Activated CD8-positive, alpha-beta memory T cell treated with anti-CD3 and anti-CD28 coated beads, Interleukin-2, amount 50 U/mL, for 48 hours (primary cell): Measurements from ENCODE around the gene MRE11.
"Not testable (repeated sequence)": the region's sequence is repeated elsewhere in the genome, so short reads cannot be mapped to it uniquely, and the experiment has no call there.

ENCODE experiments used
- DNase-seq: peaks from one replicate; pipeline ENCODE4 v3.0.0-alpha.2; 2020

MRE11 gene

GRCh38 chr11:94493281-94494125 lies at the start of gene MRE11, which contains the start of gene ANKRD49:
Gene MRE11, minus strand, starts transcription at chr11:94493844. Its CDS starts 1,043 bp downstream, at chr11:94492801.
Gene ANKRD49, plus strand, starts transcription at chr11:94493984. Its CDS starts 2,710 bp downstream, at chr11:94496694.
- DNase-seq, result peak; percentile 94

GRCh38 chr11:94539420-94539819 lies 45.8 kb upstream of the MRE11 start:
- no peak for DNase-seq

- no peak for DNase-seq
Observed at GRCh38 chr11:94537031-94537600, 43.5 kb upstream of the MRE11 start.

DNA sequence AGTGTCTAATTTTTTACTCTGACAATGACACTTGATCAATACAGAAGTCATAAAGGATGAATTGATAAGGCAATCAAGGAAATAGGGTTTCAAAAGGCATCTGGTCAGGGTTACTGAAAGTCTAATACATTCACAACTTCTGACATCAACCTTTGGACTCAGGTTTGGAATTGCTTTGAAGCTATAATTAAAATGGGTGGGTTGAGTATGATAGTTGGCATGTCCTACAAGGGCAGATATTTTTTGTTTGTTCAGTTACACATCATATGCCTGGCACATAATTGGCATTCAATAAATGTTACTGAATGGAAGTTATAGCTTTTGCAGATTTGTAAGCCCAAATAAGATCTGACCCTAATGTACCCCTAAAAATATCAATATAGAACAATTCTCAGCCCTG lies 42.7 kb upstream of the MRE11 start:
- DNase-seq, result no peak

DNA sequence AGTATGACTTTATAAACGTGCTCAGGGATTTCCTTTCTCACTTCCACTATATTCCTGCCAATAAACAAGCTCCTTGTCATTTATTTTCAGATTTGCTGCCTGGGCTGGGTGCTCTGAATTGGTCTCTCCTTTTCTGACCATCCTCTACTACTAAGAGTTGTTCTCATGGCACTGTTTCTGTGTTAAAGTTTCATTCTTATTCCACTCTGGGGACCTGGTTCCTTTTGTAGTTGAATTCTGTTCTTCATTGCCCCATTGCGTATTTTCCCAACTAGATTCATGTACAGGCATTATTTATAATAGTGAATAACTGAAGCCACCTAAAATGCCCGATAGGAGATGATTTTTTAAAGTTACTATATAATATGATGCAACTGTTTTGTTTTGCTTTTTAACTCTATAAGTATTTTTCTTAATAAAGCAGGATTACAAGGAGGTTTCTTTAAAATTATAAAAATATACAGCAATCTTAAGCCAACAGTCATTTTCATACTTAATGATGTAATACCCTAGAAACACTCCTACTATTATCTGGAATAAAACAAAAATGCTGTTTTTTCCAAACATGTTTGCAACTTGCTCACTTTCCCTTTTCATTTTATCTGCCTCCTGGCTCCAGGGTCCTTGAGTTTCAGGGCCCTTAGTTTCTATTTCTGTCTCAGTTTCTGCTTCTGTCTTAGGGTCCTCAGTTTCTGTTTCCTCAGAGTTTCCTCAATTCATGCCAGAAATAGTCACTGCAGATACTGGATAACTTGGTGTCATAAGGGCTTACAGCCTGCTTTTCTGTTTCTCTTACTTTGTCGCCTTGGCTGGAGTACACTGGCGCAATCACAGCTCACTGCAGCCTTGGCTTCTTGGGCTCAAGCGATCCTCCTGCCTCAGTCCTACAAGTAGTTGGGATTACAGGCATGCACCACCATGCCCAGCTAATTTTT lies 40.3 kb upstream of the MRE11 start:
- DNase-seq, result no peak

- no peak for DNase-seq
Observed at GRCh38 chr11:94533206-94533605, 39.6 kb upstream of the MRE11 start.

DNA sequence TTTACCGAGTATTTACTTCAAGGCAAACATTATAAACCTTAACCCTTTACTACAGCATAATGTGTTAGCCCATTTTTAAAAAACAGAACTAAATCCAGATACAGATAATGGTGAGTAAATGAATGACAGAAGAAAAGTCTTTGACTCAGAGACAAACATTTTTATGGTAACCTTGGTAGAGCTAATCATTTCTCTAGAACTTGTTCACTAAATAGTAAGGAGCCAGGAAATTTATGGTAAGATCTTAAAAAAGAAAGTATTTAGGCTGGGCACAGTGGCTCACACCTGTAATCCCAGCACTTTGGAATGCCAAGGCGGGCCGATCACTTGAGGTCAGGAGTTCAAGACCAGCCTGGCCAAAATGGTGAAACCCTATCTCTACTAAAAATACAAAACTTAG lies 38.6 kb upstream of the MRE11 start:
- no peak for DNase-seq

DNA sequence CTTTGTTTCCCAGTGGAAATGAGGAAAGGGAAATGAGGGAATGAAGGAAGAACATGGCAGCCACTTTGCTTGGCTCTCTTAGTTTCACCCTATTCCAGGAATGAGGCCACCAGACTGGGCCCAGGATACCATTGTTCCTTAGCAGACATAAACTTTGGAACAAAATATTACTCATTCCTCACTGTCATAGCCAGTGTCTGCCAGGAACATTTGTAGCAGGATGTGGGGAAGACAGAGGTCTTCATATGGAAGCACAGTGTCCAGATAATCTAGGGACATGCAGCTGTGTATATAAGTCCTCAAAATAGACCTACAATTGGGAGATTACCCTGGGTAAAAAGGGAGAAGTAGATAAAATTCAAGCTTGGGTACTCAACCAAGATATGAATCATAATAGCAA lies 34.9 kb upstream of the MRE11 start:
- no peak for DNase-seq

DNA sequence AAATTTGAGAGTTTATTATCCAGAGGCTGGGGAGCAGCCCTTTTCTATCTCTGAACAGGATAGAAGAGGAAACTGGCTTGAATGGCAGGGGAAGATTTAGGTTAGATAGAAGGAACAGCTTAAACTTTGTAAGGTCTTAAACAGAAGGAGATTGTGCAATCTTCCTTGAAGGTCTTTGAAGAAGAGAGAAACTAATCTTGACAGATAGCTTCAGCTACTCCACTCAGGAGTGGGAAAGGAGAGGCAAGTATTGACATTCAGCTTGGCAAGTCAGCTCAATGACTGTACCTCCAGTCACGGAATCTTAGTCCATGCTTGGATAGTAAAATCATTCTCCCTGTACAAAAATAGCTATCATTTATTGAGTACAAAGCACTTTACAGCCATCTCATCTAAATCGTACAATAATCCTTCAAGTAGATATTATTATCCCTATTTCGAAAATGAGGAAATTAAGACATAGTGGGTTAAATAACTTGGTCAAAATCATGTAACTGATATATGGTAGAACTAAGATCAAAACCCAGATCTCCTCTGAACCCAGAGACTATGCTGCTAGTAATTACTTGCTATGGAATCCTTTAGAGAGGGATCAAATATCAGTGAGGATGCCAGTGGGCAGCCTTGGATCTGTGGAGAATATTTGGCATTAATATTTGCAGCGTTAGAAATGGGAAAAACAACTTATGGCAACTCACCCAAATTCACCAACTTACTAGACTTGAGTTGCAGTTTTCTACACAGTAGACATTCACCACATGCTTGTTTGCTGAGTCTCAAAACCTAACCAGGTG lies 33.2 kb upstream of the MRE11 start:
- no peak for DNase-seq

- no peak for DNase-seq
Observed at GRCh38 chr11:94525546-94526324, 32.1 kb upstream of the MRE11 start.

GRCh38 chr11:94524341-94524740 lies 30.7 kb upstream of the MRE11 start:
- no peak for DNase-seq

- DNase-seq, result no peak
Observed at GRCh38 chr11:94521684-94522083, 28.0 kb upstream of the MRE11 start.

GRCh38 chr11:94519478-94520084 lies 25.9 kb upstream of the MRE11 start:
- no peak for DNase-seq

DNA sequence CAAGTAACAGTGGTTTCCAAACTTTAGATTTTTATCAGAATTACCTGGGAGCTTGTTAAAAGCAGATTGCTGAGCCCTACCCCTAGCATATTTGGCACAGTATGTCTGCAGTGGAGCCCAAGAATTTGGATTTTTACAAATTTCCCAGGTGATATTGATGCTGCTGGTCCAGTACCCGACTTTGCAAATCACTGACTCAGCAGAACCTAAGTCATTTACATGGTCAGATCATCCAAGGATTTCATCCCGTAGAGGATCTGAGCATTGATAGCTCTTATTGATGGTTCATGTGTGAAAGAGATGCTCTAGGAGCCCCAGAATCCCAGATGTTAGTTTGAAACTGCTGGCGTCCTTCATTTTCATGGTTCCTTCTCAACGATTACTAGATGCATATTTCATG lies 24.7 kb upstream of the MRE11 start:
- no peak for DNase-seq

DNA sequence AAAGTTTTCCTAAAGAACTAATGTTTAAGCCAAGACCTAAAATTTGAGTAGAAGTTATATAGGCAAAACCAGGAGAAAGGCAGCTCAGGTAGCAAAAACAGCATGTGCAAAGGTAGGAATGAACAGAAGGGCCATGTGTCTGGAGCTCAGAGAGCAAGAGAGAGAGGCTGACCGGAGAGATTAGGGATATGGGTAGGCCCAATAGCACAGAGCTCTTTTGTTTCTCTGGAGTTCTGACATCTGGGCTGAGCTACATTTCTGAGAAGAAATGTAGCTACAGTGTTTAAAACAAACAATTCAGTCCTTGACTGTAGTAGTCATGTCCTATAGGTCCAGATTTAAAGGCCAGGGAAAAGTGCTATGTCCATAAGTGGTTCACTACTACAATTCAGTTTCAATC lies 23.1 kb upstream of the MRE11 start:
- DNase-seq, result no peak

GRCh38 chr11:94515398-94515797 lies 21.8 kb upstream of the MRE11 start:
- no peak for DNase-seq

GRCh38 chr11:94513091-94513490 lies 19.4 kb upstream of the MRE11 start:
- DNase-seq, result no peak

GRCh38 chr11:94511932-94512781 lies 18.5 kb upstream of the MRE11 start, which contains the start of gene C11orf97:
Gene C11orf97, plus strand, starts transcription at chr11:94512461. Its CDS starts 68 bp downstream, at chr11:94512529.
- peak; percentile 76 for DNase-seq

DNA sequence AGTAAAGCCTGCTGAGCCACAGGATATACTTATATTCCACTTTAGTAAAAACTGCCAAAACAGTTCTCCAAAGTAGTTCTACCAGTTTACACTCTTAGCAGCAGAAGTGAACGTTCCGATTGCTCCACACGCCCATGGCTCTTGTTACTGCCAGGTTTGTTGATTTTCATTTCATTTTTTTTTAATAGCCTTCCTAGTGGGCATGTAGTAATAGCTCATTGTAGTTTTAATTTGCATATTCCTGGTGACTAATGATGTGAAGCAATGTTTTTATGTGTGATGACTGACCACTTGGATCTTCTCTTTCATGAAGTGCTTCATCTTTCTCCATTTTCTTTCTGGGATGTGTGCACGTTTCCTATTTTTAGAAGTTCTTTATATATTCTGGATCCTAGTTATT lies 13.8 kb upstream of the MRE11 start:
- DNase-seq, result no peak

DNA sequence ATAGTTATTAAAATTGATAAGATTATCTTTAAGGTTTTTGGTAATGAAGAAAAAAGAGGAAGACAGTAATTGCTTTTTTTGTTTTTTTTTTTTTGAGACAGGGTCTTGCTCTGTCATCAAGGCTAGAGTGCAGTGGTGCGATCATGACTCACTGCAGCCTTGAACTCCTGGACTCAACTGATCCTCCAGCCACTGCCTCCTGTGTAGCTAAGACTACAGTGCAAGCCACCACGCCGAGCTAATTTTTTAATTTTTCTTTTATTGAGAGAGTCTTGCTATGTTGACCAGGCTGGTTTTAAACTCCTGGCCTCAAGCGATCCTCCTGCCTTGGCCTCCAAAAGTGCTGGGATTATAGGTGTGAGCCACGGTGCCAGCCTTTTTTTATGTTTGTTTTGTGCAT lies 12.9 kb upstream of the MRE11 start:
- not testable (repeated sequence) for DNase-seq
